HepG2 (cell line): ENCODE data around the gene FSTL1. TPM values are rescaled to one million over a fixed set of nuclear protein-coding genes. Genes with fewer than 3 reads are reported as not detected.
A peak's percentile ranks its signal among the peaks of the same experiment; 100 is the strongest.

Experiments used
- EED ChIP-seq: sonication (generic); formaldehyde crosslinking; IDR thresholded peaks from 2 replicates; pipeline ENCODE4 v1.5.0; 2020; ENCODE audit warnings: mild to moderate bottlenecking, missing genetic modification reagents
- ERF ChIP-seq: IDR thresholded peaks from 2 replicates; pipeline ENCODE4 v1.6.1; 2018; ENCODE audit warnings: missing biosample characterization, missing genetic modification reagents
- HNRNPL ChIP-seq: fragments of 200-400 bp; formaldehyde crosslinking; IDR thresholded peaks from 2 replicates; pipeline ENCODE4 v1.6.1; 2017; ENCODE audit warnings: mild to moderate bottlenecking, low read depth, low read length
- HOXA3 ChIP-seq: sonication (generic); formaldehyde crosslinking; IDR thresholded peaks from 2 replicates; pipeline ENCODE4 v1.5.0; 2020; ENCODE audit warnings: missing genetic modification reagents
- KMT2A ChIP-seq: sonication (generic); formaldehyde crosslinking; IDR thresholded peaks from 2 replicates; pipeline ENCODE4 v1.4.0; 2020; ENCODE audit warnings: missing genetic modification reagents
- MATR3 ChIP-seq: sonication (generic); formaldehyde crosslinking; IDR thresholded peaks from 2 replicates; pipeline ENCODE4 v1.4.0; 2020; ENCODE audit warnings: missing genetic modification reagents
- NCOA1 ChIP-seq: sonication (generic); formaldehyde crosslinking; IDR thresholded peaks from 2 replicates; pipeline ENCODE4 v1.9.0; 2021; ENCODE audit warnings: missing genetic modification reagents
- NFE2L2 ChIP-seq: fragments of 150-350 bp; IDR thresholded peaks from 2 replicates; pipeline ENCODE4 v1.6.1; 2014; ENCODE audit warnings: low read length
- NR2F2 ChIP-seq: IDR thresholded peaks from 2 replicates; pipeline ENCODE4 v1.6.1; 2012; ENCODE audit warnings: low read depth, inconsistent platforms, borderline replicate concordance
- RXRB ChIP-seq: IDR thresholded peaks from 2 replicates; pipeline ENCODE4 v1.6.1; 2016; ENCODE audit warnings: borderline replicate concordance, missing genetic modification reagents, missing compliant biosample characterization
- TARDBP ChIP-seq: sonication (generic); formaldehyde crosslinking; IDR thresholded peaks from 2 replicates; pipeline ENCODE4 v1.8.0; 2022; ENCODE audit warnings: mild to moderate bottlenecking, missing genetic modification reagents
- TBX3 ChIP-seq: fragments of 450-650 bp; IDR thresholded peaks from 2 replicates; pipeline ENCODE4 v1.6.1; 2017; ENCODE audit warnings: antibody characterized with exemption, mild to moderate bottlenecking, inconsistent platforms, borderline replicate concordance
- THRA ChIP-seq: sonication (generic); formaldehyde crosslinking; IDR thresholded peaks from 2 replicates; pipeline ENCODE4 v1.4.0; 2020; ENCODE audit warnings: missing genetic modification reagents, borderline replicate concordance
- ZBTB37 ChIP-seq: sonication (generic); formaldehyde crosslinking; IDR thresholded peaks from 2 replicates; pipeline ENCODE4 v1.4.0; 2020; ENCODE audit warnings: mild to moderate bottlenecking, missing genetic modification reagents
- ZNF10 ChIP-seq: sonication (generic); formaldehyde crosslinking; IDR thresholded peaks from 2 replicates; pipeline ENCODE4 v1.4.0; 2020; ENCODE audit warnings: mild to moderate bottlenecking, low read depth, missing genetic modification reagents, borderline replicate concordance
- ZNF407 ChIP-seq: sonication (generic); formaldehyde crosslinking; IDR thresholded peaks from one replicate; pipeline ENCODE4 v1.5.1; 2020; ENCODE audit warnings: mild to moderate bottlenecking, missing genetic modification reagents; ENCODE audit errors: not compliant biosample characterization
- ZNF678 ChIP-seq: sonication (generic); formaldehyde crosslinking; IDR thresholded peaks from 2 replicates; pipeline ENCODE4 v1.4.0; 2020; ENCODE audit warnings: mild to moderate bottlenecking, missing genetic modification reagents
- ZNF75D ChIP-seq: sonication (generic); formaldehyde crosslinking; IDR thresholded peaks from 2 replicates; pipeline ENCODE4 v1.8.1; 2023; ENCODE audit warnings: missing genetic modification reagents, mild to moderate bottlenecking, borderline replicate concordance
- ZNF891 ChIP-seq: sonication (generic); formaldehyde crosslinking; IDR thresholded peaks from 2 replicates; pipeline ENCODE4 v1.5.0; 2020; ENCODE audit warnings: mild to moderate bottlenecking, missing genetic modification reagents
- polyA plus RNA-seq, 8 experiments: library from polyadenylated mRNA; depleted of rRNA in 3 of 8; stranded (reverse) in 7 of 8; unstranded in 1 of 8; fragments of >200 nt; fragmentation: Illumina TruSeq in 4 of 8; extraction: Trizol in 4 of 8; gene quantifications; 2 replicates each; pipeline versions ENCODE4 v1.2.1 to v1.2.3, GENCODE V29; 2011 to 2016; ENCODE audit warnings: low read depth in 4 of 8, missing spikeins in 1 of 8, mixed read lengths in 1 of 8; ENCODE audit not compliant: insufficient read depth in 1 of 8
- total RNA-seq, 5 experiments: library from RNA; depleted of rRNA; stranded (reverse); fragments of >200 nt; fragmentation: Illumina TruSeq; extraction: Trizol; gene quantifications; 2 replicates each; pipeline ENCODE4 v1.2.3, GENCODE V29; 2016; ENCODE audit warnings: low read depth in 1 of 5

FSTL1 gene
- total and polyA plus RNA-seq, 2 of the 13 experiments (the other 11 are each of a cell fraction or from before 2014, with no cell fraction given) = 0.07 to 0.29 TPM

- TF ChIP-seq EED (CRISPR knock-in tag) (peak; percentile 85), HNRNPL (no peak), MATR3 (no peak), ZNF75D (CRISPR knock-in tag) (no peak), ZNF10 (no peak), ZNF891 (CRISPR knock-in tag) (peak; percentile 75; the same call in 1 of the 2 replicates), TBX3 (no peak), ZNF678 (CRISPR knock-in tag) (no peak), HOXA3 (CRISPR knock-in tag) (peak; percentile 91), THRA (no peak), RXRB (CRISPR knock-in tag) (no peak; the same call in 1 of the 2 replicates), KMT2A (CRISPR knock-in tag) (peak; percentile 78; the same call in 1 of the 2 replicates), NR2F2 (no peak; the same call in 1 of the 2 replicates), ERF (CRISPR knock-in tag) (0 out of 2 replicates have a peak, but pooled peaks have one; percentile 29), NFE2L2 (no peak), NCOA1 (peak; percentile 95; the same call in 1 of the 2 replicates), ZBTB37 (CRISPR knock-in tag) (no peak), ZNF407 (peak; percentile 61), TARDBP (CRISPR knock-in tag) (peak; percentile 64; the same call in 1 of the 2 replicates)
These were observed 101.6 kb downstream of the FSTL1 start, which contains the start of gene LRRC58 (continued) for GRCh38 chr3:120348991-120349854.
